Gastroesophageal sphincter (tissue), 4 donors: ENCODE measurements around the gene SLC18A3. TPM values are rescaled to one million over a fixed set of nuclear protein-coding genes. Genes with fewer than 3 reads are reported as not detected.

Source experiments
- ATAC-seq: fragments of 150-250 bp; one replicate; pipeline ENCODE4 v1.9.1; 2016; ENCODE audit warnings: mild to moderate bottlenecking, moderate library complexity
- H3K27ac ChIP-seq, 4 donors: fragments of 200-600 bp; sonication (generic) in 3 of 4; 1 replicate in 3 of 4; 2 replicates in 1 of 4; pipeline ENCODE4 v1.5.1; 2016 to 2019
- H3K27me3 ChIP-seq: fragments of 200-600 bp; sonication (generic); one replicate; pipeline ENCODE4 v1.5.1; 2019
- H3K36me3 ChIP-seq, 2 donors: fragments of 200-600 bp; sonication (generic); one replicate each; pipeline ENCODE4 v1.5.1; 2019; ENCODE audit warnings: control low read depth in 1 of 2
- H3K4me1 ChIP-seq, 3 donors: fragments of 200-600 bp; sonication (generic); 1 replicate in 2 of 3; 2 replicates in 1 of 3; pipeline ENCODE4 v1.5.1; 2016 to 2019; ENCODE audit warnings: control low read depth in 2 of 3
- H3K4me3 ChIP-seq, 2 donors: fragments of 200-600 bp; sonication (generic); one replicate each; pipeline ENCODE4 v1.5.1; 2019; ENCODE audit warnings: mild to moderate bottlenecking in 1 of 2, moderate library complexity in 1 of 2
- H3K9me3 ChIP-seq, 3 donors: fragments of 200-600 bp; sonication (generic); one replicate each; pipeline ENCODE4 v1.5.1; 2017 to 2019; ENCODE audit warnings: control low read depth in 2 of 3
- CTCF ChIP-seq, 4 experiments: fragments of 200-600 bp in 2 of 4; fragments of 450-650 bp in 2 of 4; sonication (generic) in 1 of 4; IDR thresholded peaks; one replicate each; pipeline ENCODE4 v1.5.1; 2017 to 2019; ENCODE audit warnings: antibody characterized with exemption in 4 of 4, mild to moderate bottlenecking in 2 of 4, moderate library complexity in 2 of 4
- EP300 ChIP-seq: sonication (generic); formaldehyde crosslinking; IDR thresholded peaks from one replicate; pipeline ENCODE4 v1.6.1; 2017; ENCODE audit warnings: antibody characterized with exemption, mild to moderate bottlenecking
- POLR2A ChIP-seq, 2 donors: fragments of 450-650 bp; IDR thresholded peaks; one replicate each; pipeline ENCODE4 v1.6.1; 2017; ENCODE audit warnings: antibody characterized with exemption in 2 of 2, mild to moderate bottlenecking in 2 of 2, moderate library complexity in 1 of 2
- POLR2AphosphoS5 ChIP-seq: sonication (generic); formaldehyde crosslinking; IDR thresholded peaks from one replicate; pipeline ENCODE4 v1.6.1; 2017; ENCODE audit warnings: antibody characterized with exemption
- WGBS, 2 donors: methylation state at CpG; one replicate each; pipeline ENCODE4 v1.1.5; 2018; ENCODE audit warnings: low coverage in 1 of 2; 5-methylcytosine and 5-hydroxymethylcytosine counted together
- total RNA-seq, 4 donors: library from RNA; depleted of rRNA; stranded (reverse); fragments of >200 nt; gene quantifications; one replicate each; pipeline ENCODE4 v1.1.0, GENCODE V29; 2016

Gene SLC18A3
- total RNA-seq, 4 donors from 2014 or later, result 0.12 to 1.7 (median 1.5) TPM; not detected in 1

DNA sequence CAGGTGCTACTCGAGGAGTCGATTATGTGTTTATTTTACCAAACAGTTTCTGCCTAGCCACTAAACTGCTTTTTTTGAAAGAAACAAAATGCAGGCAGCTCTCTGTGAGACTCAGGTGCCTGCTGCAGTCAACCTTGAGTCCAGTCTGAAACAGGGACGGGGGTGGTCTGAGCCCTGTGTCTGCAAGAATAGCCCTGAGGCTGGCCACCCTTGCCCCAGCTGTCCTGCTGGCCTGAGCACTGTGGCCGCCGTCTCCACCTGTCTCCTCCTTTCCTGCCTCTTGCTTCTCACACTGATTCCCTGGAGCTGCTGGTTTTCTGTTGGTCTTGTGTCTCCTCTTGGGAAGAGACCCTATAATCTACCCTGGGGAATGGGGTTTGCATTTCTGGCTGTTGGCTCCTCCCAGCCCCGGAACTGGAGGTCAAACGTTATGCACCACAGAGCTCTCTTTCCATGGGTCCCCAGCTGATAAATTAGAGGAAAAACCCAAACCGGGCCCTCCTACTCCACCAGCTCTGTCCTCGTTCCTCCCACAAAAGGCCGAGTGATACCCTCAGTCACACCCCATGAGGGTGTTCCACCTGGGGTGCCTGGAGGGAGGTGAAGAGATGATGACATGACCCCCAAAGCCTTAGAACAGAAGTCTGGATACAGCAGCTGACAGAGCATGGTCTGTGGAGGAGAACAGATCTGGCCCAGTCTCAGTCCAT, 15.0 kb upstream of the SLC18A3 start:
- ATAC-seq, result no peak
- H3K4me1 ChIP-seq, result no peaks in the 10 kb centered on the region
- 31 to 66% methylated on average over 3 to 5 of the region's 10 CpGs for WGBS, 2 donors
- H3K27me3 ChIP-seq, result peaks cover 51% of the 10 kb centered on the region
- no peaks in the 10 kb centered on the region for H3K9me3 ChIP-seq
- H3K27ac ChIP-seq, result no peak overlapping the region
- H3K36me3 ChIP-seq, result no peaks in the 10 kb centered on the region
- TF ChIP-seq EP300, result no peak
- no peak for TF ChIP-seq POLR2A (IDR thresholded peaks at IDR 0.05)
- TF ChIP-seq CTCF (IDR thresholded peaks at IDR 0.05), result no peak
- TF ChIP-seq POLR2AphosphoS5, result no peak
- no peak overlapping the region for H3K4me3 ChIP-seq

DNA sequence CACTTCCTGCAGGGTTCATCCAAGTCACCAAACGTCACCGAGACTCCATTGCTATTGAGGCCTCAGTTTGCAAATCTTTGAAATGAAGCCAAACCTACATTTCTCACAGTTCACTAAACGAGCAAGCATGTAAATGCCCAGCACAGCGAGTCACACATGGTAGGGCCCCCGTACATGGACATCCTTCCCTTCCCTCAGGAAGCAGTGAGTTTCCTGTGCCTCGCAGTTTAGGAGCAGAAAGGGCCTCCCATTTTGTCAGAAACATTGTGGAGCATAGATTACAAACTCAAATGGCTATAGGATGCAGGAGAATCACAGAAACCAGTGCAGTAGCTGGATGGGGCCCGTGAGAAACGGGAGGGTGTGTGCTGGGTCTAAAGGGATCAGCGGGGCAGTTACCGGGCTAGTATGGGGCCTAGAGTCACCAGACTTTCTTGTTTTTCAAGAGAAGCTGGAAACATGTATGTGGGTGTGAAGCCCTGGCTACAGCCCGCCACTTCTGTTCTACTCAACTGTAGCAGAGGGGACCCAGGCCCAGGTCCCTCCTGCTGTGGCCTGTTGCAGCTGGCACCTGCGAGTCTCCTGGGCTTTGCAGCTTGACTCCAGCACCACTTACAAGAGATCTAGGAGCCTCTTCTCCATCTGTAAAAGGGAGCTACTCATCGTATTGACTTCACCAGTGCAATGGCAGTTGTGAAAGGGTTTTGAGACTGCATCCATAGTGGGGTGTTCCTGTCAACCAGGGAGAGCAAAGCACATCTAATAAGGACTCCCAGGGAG, 14.2 kb upstream of the SLC18A3 start:
- Histone ChIP-seq H3K4me1 (no peaks in the 10 kb centered on the region), H3K27me3 (peaks cover 57% of the 10 kb centered on the region), H3K4me3 (no peak overlapping the region), H3K27ac (no peak overlapping the region), H3K36me3 (no peaks in the 10 kb centered on the region), H3K9me3 (no peaks in the 10 kb centered on the region)
- WGBS, 2 donors, result 38 to 75% methylated on average over 7 to 8 of the region's 13 CpGs
- ATAC-seq, result no peak
- TF ChIP-seq CTCF (IDR thresholded peaks at IDR 0.05) (no peak), EP300 (no peak), POLR2A (IDR thresholded peaks at IDR 0.05) (no peak), POLR2AphosphoS5 (no peak)

DNA sequence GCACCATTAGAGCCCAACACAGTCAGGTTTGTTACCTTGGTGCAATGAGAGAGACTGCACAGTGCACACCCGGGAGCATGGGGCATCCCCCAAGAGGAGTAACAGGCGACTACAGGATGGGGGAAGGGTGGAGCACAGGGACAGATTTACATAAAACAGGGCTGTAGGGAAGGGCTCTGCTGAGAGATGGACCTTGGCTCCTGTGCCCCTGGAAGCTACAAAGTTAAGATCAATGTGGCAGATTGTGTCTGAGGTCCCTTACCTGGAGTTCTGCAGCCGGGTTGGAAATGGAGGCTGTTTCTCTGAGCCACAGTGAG, 13.7 kb upstream of the SLC18A3 start:
- Histone ChIP-seq H3K9me3 (no peaks in the 10 kb centered on the region), H3K36me3 (no peaks in the 10 kb centered on the region), H3K4me3 (no peak overlapping the region), H3K27ac (no peak overlapping the region), H3K27me3 (peaks cover 60% of the 10 kb centered on the region), H3K4me1 (no peaks in the 10 kb centered on the region)
- no peak for TF ChIP-seq CTCF (IDR thresholded peaks at IDR 0.05)
- no peak for TF ChIP-seq POLR2A (IDR thresholded peaks at IDR 0.05)
- no peak for TF ChIP-seq POLR2AphosphoS5
- TF ChIP-seq EP300, result no peak
- ATAC-seq, result no peak
- 20 to 55% methylated on average over 2 to 3 of the region's 3 CpGs for WGBS, 2 donors

GRCh38 chr10:49596836-49597235, 13.3 kb upstream of the SLC18A3 start:
- WGBS, 2 donors, result 53 to 74% methylated on average over 3 of the region's 3 CpGs
- TF ChIP-seq CTCF (IDR thresholded peaks at IDR 0.05) (no peak), POLR2AphosphoS5 (no peak), POLR2A (IDR thresholded peaks at IDR 0.05) (no peak), EP300 (no peak)

More at GRCh38 chr10:49596836-49597235, 13.3 kb upstream of the SLC18A3 start:
- Histone ChIP-seq H3K9me3 (no peaks in the 10 kb centered on the region), H3K4me1 (no peaks in the 10 kb centered on the region), H3K27me3 (peaks cover 60% of the 10 kb centered on the region), H3K4me3 (no peak overlapping the region), H3K36me3 (no peaks in the 10 kb centered on the region), H3K27ac (no peak overlapping the region)
- ATAC-seq, result no peak
